ENCODE measurements around the gene IL6ST. TPM values are rescaled to one million over a fixed set of nuclear protein-coding genes. Genes with fewer than 3 reads are reported as not detected.

IL6ST gene
- total and polyA plus RNA-seq, 5 donors from 2014 or later = 25.3 to 234 (median 58.0) TPM

- peaks cover 0 to 2% (median 0%) of the 10 kb centered on the region in 4 donors for H3K4me1 Mint-ChIP-seq
- H3K9me3 ChIP-seq (ENCODE audit: control insufficient read depth in 2 of 2, low read length in 2 of 2) = no peaks in the 10 kb centered on the region
- H3K27ac ChIP-seq (ENCODE audit: insufficient read depth, low read length, poor library complexity, severe bottlenecking) = no peak overlapping the region
- no peak overlapping the region for H3K4me3 Mint-ChIP-seq
- H3K4me3 ChIP-seq (ENCODE audit: low read depth, low read length) = no peak overlapping the region
- no peaks in the 10 kb centered on the region for H3K4me1 ChIP-seq (ENCODE audit: control insufficient read depth, insufficient read depth, low read length, poor library complexity, severe bottlenecking)
- no peaks in the 10 kb centered on the region for H3K36me3 Mint-ChIP-seq
- no peaks in the 10 kb centered on the region for H3K9me3 Mint-ChIP-seq
- H3K36me3 ChIP-seq (ENCODE audit: control insufficient read depth, insufficient read depth, low read length) = no peaks in the 10 kb centered on the region
- H3K27me3 Mint-ChIP-seq = peaks cover 37% of the 10 kb centered on the region
- DNase-seq (no peak), ATAC-seq (ENCODE audit: low read depth in 2 of 2) (no peak)
- H3K27me3 ChIP-seq (ENCODE audit: control insufficient read depth, insufficient read depth, low read length) = peaks cover 2% of the 10 kb centered on the region
- H3K27ac Mint-ChIP-seq = no peak overlapping the region
Observed at GRCh38 chr5:55885359-55885758, 109.4 kb downstream of the IL6ST start.

Other genes starting within 250 kb of the IL6ST start
- gene IL31RA, start 143.6 kb downstream of the IL6ST start, total RNA-seq = not detected
- gene IL31RA, start 143.6 kb downstream of the IL6ST start, polyA plus RNA-seq = not detected
- gene ANKRD55, start 238.4 kb upstream of the IL6ST start, total RNA-seq = 7.0 TPM
- gene ANKRD55, start 238.4 kb upstream of the IL6ST start, polyA plus RNA-seq = 1 to 10 TPM; 4.1 to 9.0 (median 5.2) TPM